NT2/D1 (cell line): ENCODE measurements around the gene DNMT3A.

Experiments used
- DNase-seq: peaks from one replicate; pipeline ENCODE4 v3.0.0-alpha.2; 2011; ENCODE audit warnings: low read depth, low spot score
- H3K27me3 ChIP-seq: 2 replicates; pipeline ENCODE4 v1.6.0; 2011; ENCODE audit warnings: mild to moderate bottlenecking; ENCODE audit not compliant: insufficient read length, insufficient read depth
- H3K36me3 ChIP-seq: 2 replicates; pipeline ENCODE4 v1.6.1; 2011; ENCODE audit warnings: mild to moderate bottlenecking, low read length, mixed read lengths; ENCODE audit not compliant: insufficient read depth, insufficient read length
- H3K4me1 ChIP-seq: 2 replicates; pipeline ENCODE4 v1.5.1; 2011; ENCODE audit not compliant: insufficient read depth, insufficient read length
- H3K4me3 ChIP-seq: 2 replicates; pipeline ENCODE4 v1.5.1; 2011; ENCODE audit warnings: low read depth; ENCODE audit not compliant: insufficient read length
- H3K9ac ChIP-seq: 2 replicates; pipeline ENCODE4 v1.6.0; 2011; ENCODE audit warnings: low read depth; ENCODE audit not compliant: insufficient read length
- H3K9me3 ChIP-seq: 2 replicates; pipeline ENCODE4 v1.5.1; 2011; ENCODE audit warnings: mild to moderate bottlenecking, low read length; ENCODE audit not compliant: insufficient read depth
- SUZ12 ChIP-seq: IDR thresholded peaks from 2 replicates; pipeline ENCODE4 v1.6.1; 2011; ENCODE audit not compliant: insufficient read length, insufficient read depth; ENCODE audit errors: extremely low read depth
- YY1 ChIP-seq: IDR thresholded peaks from 2 replicates; pipeline ENCODE4 v1.6.1; 2011; ENCODE audit not compliant: insufficient read length, insufficient read depth
- ZNF274 ChIP-seq: IDR thresholded peaks from 2 replicates; pipeline ENCODE4 v1.6.1; 2011; ENCODE audit warnings: mild to moderate bottlenecking, low read depth, low read length

DNMT3A gene

DNA sequence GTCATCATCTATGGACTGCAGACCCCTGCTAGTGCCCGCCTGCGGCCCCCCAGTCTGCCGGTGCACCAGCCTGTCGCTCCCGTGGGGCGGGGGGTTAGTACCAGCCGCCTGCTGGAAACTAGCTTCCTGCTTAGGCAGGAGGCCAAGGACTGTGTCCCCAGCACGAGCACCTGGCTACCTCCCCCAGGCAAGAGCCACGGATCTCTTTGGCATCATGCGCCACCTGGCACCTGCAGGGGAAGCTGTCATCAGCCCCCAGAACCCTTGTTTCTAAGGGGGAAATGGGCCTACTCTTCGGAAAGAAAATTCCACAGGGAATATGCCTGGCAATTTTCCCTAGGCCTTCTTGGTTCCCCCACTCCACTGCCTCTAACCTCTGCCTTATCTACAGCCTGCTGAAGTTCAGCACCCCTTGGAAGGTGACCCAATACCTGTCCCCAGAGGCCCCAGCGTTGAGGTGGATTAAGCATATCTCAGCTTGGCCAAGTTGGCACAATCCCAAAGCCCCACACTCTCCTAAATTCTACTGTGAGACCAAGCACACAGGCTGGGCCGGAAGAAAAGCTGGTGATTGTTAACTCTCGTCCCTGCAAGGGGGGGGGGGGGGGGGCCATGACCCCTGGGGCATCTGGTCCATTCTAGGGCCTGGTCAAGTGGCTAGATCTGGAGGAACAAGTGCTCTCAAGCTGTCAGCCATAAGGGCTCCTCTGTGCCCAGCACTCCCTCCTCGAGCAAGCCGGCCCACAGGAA is 111.4 kb downstream of the DNMT3A start:
- no peak for TF ChIP-seq YY1
- TF ChIP-seq ZNF274: no peak
- no peak for TF ChIP-seq SUZ12
- DNase-seq: no peak
- H3K27me3 ChIP-seq: no peaks in the 10 kb centered on the region
- peaks cover 42% of the 10 kb centered on the region for H3K36me3 ChIP-seq
- H3K4me1 ChIP-seq: peaks cover 9% of the 10 kb centered on the region
- H3K4me3 ChIP-seq: no peak overlapping the region
- H3K9ac ChIP-seq: no peak overlapping the region
- no peaks in the 10 kb centered on the region for H3K9me3 ChIP-seq

DNA sequence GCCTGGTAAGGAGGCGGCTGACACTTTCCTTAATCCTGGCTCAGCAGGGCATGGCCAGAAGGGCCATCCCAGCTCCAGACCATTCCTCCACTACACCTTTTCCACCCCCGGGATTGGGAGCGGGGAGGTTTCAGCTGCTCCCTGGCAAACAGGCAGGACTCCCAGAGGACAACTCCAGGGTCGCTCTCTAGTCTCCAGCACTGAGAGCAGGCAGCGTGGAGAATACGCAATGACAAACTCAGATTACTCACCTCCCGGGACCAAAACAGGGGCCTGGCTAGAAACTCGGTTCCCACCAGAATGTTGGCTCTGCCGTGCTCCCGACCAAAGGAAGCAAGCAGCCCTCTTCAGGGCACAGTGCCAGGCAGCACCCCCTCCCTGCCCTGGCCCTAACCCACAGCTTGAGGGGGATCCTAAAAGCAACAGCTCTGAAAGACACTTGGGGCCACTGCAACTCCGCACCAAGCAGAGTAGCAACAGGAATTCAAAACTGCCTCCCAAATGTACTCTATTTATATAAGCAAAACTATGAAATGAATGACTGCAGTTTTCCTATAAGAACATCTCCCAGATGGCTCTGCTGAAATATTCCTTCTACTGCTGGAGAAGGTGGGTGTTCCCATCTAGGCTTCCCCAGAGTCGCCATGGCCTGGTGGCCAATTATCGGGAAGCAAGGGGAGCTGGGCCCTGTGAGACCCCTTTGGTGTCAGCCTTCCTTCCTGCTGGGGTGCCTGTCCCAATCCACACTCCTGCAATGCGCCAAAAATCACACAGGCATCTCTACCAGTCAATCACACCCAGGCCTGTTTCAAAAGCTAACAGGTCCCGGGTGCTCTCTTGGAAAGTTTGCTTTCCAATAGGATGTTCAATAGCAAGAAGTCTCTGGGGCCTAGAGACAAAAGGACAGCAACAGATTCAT is 112.2 kb downstream of the DNMT3A start:
- TF ChIP-seq ZNF274 (no peak), SUZ12 (no peak)
- peaks cover 8% of the 10 kb centered on the region for H3K4me1 ChIP-seq
- no peak overlapping the region for H3K9ac ChIP-seq
- H3K9me3 ChIP-seq: no peaks in the 10 kb centered on the region
- H3K36me3 ChIP-seq: peaks cover 36% of the 10 kb centered on the region
- no peaks in the 10 kb centered on the region for H3K27me3 ChIP-seq
- DNase-seq: no peak
- no peak overlapping the region for H3K4me3 ChIP-seq

DNA sequence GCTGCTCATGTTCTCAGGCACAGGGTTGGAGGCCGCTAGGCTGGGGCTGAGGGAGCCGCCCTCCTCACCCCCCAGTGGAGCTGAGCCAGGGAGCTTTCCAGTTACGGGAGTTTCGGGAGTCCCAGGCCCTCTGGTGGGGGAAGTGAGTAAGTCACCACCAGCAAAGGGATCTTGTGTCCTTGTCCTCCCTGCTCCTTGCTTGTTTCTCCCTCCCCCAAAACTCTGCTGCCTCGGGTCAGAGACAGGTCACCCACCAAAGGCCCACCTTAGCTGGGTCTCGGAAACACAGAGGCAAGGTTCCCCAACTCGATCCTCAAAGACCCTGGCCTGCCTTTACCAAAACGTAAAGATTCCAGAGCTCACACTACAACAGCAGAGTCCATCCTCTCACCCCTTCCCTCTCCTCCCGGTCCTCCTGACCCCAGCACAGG is 112.9 kb downstream of the DNMT3A start:
- Histone ChIP-seq H3K9me3 (no peaks in the 10 kb centered on the region), H3K36me3 (peaks cover 29% of the 10 kb centered on the region), H3K4me3 (no peak overlapping the region), H3K27me3 (no peaks in the 10 kb centered on the region), H3K4me1 (peaks cover 8% of the 10 kb centered on the region), H3K9ac (no peak overlapping the region)
- TF ChIP-seq SUZ12 (no peak), ZNF274 (no peak), YY1 (no peak)
- DNase-seq: peak; percentile 75

DNA sequence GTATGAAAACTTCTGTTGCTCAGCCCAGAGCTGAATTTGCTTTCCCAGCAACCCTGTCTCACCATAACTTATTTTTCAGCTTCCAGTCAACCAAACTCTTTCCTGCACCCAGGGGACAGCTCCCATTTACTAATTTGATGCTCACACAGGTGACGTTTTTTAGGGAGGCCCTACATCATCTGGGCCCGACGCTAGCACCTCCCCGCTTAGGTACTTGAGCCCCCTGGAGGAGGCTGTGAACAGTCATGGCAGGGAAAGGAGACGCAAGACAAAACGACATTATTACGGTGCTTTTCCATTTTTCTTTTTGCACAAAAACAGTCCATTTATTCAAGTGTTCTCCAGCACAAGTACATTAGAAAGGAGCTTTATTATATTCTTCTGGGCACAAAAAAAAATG is 114.1 kb downstream of the DNMT3A start:
- no peaks in the 10 kb centered on the region for H3K27me3 ChIP-seq
- no peaks in the 10 kb centered on the region for H3K9me3 ChIP-seq
- peaks cover 17% of the 10 kb centered on the region for H3K36me3 ChIP-seq
- H3K4me3 ChIP-seq: no peak overlapping the region
- no peak overlapping the region for H3K9ac ChIP-seq
- H3K4me1 ChIP-seq: peaks cover 11% of the 10 kb centered on the region
- TF ChIP-seq YY1: no peak
- no peak for TF ChIP-seq SUZ12
- no peak for TF ChIP-seq ZNF274
- no peak for DNase-seq

DNA sequence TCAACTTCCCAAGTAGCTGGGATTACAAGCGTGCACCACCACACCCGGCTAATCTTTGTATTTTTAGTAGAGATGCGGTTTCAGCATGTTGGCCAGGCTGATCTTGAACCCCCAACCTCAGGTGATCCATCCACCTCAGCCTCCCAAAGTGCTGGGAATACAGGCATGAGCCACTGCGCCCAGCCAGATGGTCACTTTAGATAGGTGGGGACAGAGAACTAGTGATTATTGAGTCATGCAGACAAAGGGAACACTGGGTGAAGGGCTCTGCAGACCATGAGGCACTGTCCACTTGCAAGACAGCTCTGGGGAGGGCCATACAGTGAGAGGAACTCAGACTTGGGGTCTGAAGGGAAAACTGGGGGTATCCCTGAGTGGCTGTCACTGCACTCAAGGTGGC is 114.9 kb downstream of the DNMT3A start:
- no peak for DNase-seq
- no peaks in the 10 kb centered on the region for H3K27me3 ChIP-seq
- peaks cover 10% of the 10 kb centered on the region for H3K36me3 ChIP-seq
- H3K9me3 ChIP-seq: no peaks in the 10 kb centered on the region
- H3K9ac ChIP-seq: no peak overlapping the region
- TF ChIP-seq ZNF274 (no peak), YY1 (no peak), SUZ12 (no peak)
- no peak overlapping the region for H3K4me3 ChIP-seq
- H3K4me1 ChIP-seq: peaks cover 11% of the 10 kb centered on the region

DNA sequence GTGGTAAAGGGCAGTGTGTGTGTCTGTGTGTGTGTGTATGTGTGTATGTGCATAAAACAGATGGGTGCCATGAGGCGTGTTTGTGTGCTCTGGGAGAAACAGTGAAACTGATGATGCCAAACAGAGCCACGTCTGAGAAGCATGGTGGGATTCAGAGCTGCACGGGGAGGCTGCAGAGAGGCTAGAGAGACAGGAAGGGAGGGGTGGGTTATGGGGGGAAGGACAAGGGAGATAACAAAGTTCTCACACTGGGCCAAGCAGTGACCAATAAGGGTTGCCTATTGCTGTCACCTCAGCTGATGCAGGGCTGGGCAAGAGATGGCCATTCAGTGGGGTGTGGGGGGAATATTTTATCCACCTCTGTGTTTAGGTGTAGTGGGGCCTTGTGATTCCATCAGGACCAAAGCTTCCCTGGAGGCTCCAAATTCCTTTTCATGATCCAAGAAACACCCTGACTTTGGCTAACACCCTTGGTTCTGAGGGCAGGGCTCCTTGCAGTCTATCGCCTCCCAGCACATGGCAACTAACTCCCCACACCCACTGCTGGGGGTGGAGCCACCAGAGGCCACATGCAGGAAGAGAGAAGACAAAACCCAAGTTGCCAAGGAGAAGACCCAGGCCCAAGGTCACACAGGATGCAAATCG is 119.1 kb downstream of the DNMT3A start:
- Histone ChIP-seq H3K4me1 (peaks cover 2% of the 10 kb centered on the region), H3K27me3 (no peaks in the 10 kb centered on the region), H3K9me3 (no peaks in the 10 kb centered on the region), H3K4me3 (no peak overlapping the region), H3K36me3 (no peaks in the 10 kb centered on the region), H3K9ac (no peak overlapping the region)
- TF ChIP-seq ZNF274 (no peak), YY1 (no peak), SUZ12 (no peak)
- DNase-seq: no peak

DNA sequence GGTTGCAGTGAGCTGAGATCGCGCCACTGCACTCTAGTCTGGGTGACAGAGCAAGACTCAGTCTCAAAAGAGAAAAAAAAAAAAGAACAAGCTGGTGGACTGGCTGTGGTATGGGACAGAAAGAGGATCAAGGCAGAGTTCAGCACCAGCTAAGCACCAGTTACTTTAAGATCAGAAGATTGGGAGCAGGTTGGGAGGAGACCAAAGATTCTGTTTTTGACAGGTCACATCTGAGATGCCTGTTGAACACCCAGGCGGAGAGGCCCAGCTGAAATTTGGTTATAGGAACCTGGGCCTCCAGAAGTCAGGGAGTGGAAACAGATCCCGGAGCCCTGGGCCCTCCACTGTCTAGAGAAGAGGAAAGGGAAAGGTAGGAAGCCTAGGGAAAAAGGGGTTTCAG is 120.1 kb downstream of the DNMT3A start:
- H3K9ac ChIP-seq: no peak overlapping the region
- H3K36me3 ChIP-seq: no peaks in the 10 kb centered on the region
- peaks cover 2% of the 10 kb centered on the region for H3K4me1 ChIP-seq
- H3K4me3 ChIP-seq: no peak overlapping the region
- DNase-seq: no peak
- no peaks in the 10 kb centered on the region for H3K9me3 ChIP-seq
- no peaks in the 10 kb centered on the region for H3K27me3 ChIP-seq
- TF ChIP-seq ZNF274 (no peak), YY1 (no peak), SUZ12 (no peak)
